GM18858 (cell line): ENCODE data around the gene HADHA.

ENCODE experiments used
- ATAC-seq: cut with Tn5 transposase; IDR thresholded peaks from one replicate; pipeline ENCODE4 v1.9.1; 2021; ENCODE audit not compliant: unreplicated experiment

Gene HADHA

GRCh38 chr2:26144953-26145680, 99.3 kb downstream of the HADHA start:
- ATAC-seq: no peak

GRCh38 chr2:26144031-26144430, 100.4 kb downstream of the HADHA start:
- ATAC-seq: no peak

- ATAC-seq: no peak
Observed at GRCh38 chr2:26141145-26141769, 103.2 kb downstream of the HADHA start.
